RWPE1 (cell line): Measurements from ENCODE around the gene ARMC6.
A peak's percentile ranks its signal among the peaks of the same experiment; 100 is the strongest.

Source experiments
- CTCF ChIA-PET: fragments of 350-600 bp; sonication (Branson Sonifier 250); formaldehyde crosslinking; extraction: SDS; loops from one replicate; lab custom pipeline; 2021; lab: Yijun Ruan, JAX
- POLR2A ChIA-PET: fragments of 400-600 bp; formaldehyde crosslinking; extraction: SDS; loops from one replicate; lab custom pipeline; 2020; ENCODE audit warnings: antibody characterized with exemption; ENCODE audit not compliant: low non-redundant PET; lab: Yijun Ruan, JAX
- DNase-seq: peaks from one replicate; pipeline ENCODE4 v3.0.0; 2012; ENCODE audit warnings: low spot score
- H3K27ac ChIP-seq: fragments of 450-650 bp; 2 replicates; pipeline ENCODE4 v1.5.1; 2017
- TF ChIP-seq, protein P1 (sequence below): fragments of 450-650 bp; conservative IDR thresholded peaks from 2 replicates; pipeline ENCODE4 v1.5.1; 2017; ENCODE audit warnings: low read depth, mild to moderate bottlenecking

Gene ARMC6

DNA sequence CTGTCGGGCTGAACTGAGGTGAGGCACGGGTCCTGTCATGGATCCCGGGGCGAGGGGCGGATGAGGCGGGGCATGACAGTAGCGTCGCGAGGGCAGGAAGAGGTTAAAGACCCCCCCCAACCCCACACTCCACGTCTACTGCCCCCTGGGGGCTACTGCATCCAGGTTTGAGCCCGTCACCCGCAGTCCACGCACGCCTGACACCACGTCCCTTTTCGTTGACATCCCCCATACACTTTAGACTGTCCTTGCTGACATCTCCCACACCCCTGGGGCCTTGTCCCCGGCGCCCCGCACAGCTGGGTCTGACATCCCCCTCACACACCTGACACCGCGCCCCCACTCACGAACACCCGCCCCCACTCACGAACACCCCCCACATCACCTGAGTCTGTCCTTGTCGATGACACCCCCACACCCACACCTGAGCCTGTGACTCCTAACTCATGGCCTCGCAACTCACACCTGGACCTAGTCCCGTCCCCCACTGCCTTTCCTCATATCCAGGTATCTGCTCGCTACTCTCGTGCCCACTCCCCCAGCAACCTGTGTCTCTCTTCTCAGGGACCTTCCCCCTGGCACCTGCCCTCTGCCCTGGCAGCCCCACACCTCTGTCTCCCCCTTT lies 30.8 kb downstream of the ARMC6 start:
- TF ChIP-seq, protein P1, sequence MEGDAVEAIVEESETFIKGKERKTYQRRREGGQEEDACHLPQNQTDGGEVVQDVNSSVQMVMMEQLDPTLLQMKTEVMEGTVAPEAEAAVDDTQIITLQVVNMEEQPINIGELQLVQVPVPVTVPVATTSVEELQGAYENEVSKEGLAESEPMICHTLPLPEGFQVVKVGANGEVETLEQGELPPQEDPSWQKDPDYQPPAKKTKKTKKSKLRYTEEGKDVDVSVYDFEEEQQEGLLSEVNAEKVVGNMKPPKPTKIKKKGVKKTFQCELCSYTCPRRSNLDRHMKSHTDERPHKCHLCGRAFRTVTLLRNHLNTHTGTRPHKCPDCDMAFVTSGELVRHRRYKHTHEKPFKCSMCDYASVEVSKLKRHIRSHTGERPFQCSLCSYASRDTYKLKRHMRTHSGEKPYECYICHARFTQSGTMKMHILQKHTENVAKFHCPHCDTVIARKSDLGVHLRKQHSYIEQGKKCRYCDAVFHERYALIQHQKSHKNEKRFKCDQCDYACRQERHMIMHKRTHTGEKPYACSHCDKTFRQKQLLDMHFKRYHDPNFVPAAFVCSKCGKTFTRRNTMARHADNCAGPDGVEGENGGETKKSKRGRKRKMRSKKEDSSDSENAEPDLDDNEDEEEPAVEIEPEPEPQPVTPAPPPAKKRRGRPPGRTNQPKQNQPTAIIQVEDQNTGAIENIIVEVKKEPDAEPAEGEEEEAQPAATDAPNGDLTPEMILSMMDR, result no peak
- ChIA-PET CTCF (no interaction called here), POLR2A (no interaction called here)
- DNase-seq, result peak; percentile 18
- peak overlapping the region; percentile 73 for H3K27ac ChIP-seq

DNA sequence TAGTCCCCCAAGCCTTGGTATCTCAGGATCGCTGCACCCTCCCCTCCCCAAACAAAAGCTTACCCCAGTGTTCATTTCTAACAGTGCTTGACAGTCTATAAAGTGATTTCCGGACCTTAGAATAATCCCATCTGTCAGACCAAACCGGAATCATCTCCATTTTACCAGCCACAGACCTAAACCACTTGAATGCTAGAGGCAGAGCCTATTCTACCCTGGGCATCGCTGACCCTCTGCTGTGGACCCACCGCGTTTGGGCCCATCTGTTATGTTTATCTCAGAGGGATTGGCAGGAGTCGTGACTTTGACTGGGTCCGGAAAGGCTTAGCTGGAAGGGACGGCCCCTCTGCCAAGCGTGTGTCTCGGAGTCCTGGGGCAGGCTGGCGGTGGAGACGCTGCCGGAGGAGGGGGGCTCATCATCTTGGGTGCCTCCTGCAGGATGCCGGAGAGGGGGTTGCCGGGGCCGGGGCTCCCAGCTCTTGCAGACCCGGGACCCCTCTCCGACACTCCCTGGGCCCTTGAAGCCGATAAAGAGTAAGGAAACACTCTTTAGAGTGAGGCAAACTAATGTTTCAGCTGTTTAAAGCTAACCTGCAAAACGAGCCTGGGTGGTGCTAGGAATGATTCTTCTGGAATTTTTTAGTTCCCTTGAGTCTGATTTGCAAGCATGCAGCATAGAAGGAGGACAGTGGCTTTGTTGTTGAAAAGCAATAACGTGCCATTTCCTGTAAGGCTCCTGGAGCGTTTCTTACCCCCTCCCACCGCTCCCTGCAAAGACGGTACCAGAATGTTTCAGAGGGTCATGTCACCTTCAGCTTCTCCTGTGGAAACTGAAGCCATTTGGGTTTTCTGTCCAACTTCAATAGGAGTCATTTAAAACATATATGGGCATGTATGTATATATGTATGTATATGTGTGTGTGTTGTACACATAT lies 31.7 kb downstream of the ARMC6 start:
- no peak overlapping the region; the same call in 1 of the 2 replicates for H3K27ac ChIP-seq
- TF ChIP-seq, protein P1, result no peak
- POLR2A ChIA-PET, result interaction anchor here (0.5 kb wide), 1 partner anchor 243 kb away, joined by 8 read pairs; no protein-coding TSS in a partner anchor
- CTCF ChIA-PET, result no interaction called here
- DNase-seq, result peak; percentile 14

DNA sequence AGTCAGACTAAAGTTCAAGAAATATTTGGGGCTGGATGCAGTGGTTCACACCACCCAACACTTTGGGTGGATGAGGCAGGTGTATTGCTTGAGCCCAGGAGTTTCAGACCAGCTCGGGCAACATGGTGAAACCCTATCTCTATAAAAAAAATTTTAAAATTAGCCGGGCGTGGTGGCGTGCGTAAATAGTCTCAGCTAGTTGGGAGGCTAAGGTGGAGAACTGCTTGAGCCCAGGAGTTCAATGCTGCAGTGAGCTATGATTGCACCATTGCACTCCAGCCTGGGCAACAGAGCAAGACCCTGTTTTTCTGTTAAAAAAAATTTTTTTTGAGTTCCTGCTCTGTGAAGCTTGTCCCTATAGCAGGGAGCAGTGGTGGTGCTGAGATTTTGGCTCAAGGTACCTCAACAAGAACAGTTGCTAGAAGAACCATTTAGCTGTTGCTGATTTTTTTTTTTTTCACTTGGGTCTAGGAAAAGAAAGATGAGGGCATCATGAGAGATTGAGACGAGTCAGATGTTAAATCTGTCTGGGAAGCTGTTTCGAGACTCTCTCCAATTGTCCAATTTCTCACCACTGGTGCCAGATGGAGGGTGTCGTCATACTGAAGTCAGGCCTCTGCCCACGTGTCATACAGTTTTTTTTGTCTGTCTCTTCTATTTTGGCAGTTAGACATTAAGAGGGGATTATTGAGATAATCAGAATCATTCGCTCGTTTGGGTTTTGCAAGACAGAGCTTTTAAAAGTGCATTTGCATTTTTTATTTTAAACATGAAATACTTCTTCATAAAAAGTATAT lies 34.1 kb downstream of the ARMC6 start:
- ChIA-PET CTCF (no interaction called here), POLR2A (no interaction called here)
- TF ChIP-seq, protein P1, result no peak
- no peak overlapping the region for H3K27ac ChIP-seq
- no peak for DNase-seq

DNA sequence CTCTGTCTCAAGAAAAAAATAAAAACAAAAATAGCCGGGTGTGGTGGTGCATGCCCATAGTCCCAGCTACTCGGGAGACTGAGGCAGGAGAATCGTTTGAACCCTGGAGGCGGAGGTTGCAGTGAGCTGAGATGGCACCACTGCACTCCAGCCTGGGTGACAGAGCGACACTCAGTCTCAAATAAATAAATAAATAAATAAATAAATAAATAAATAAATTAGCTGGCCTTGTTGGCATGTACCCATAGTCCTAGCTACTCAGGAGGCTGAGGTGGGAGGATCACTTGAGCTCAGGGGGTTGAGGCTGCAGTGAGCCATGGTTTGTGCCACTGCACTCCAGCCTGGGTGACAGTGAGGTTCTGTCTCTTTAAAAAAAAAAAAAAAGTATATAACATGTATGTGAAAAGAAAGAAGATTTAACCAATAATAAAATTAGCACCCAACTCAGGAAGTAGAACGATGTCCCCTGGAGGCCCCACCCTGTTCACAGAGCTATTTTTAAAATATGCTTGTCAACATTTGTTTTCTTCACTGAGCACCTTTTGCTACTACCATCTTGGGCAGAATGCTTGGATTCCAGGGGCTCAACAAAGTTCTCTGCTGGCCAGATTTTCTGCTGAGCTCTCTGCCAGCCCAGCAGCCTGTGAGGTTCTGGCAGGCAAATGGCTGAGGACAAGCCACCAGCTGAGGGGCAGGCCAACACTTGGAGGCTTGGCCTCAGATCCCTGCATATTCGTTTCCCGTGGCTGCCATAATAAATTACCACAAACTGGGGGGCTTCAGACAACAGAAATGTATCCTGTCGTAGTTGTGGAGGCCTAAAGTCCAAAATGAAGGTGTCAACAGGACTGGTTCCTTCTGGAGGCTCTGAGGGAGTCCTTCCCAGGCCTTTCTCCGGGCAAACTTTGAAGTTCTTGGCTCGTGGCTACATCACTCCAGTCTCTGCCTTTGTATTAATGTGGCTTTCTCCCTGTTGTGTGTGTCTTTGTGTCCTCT lies 35.6 kb downstream of the ARMC6 start:
- DNase-seq, result no peak
- peak overlapping the region; percentile 36; the same call in 1 of the 2 replicates for H3K27ac ChIP-seq
- CTCF ChIA-PET, result interaction anchor here (0.6 to 1.2 kb wide), 2 partner anchors 14 to 92 kb away, joined by 3 to 4 read pairs; no protein-coding TSS in a partner anchor

DNA sequence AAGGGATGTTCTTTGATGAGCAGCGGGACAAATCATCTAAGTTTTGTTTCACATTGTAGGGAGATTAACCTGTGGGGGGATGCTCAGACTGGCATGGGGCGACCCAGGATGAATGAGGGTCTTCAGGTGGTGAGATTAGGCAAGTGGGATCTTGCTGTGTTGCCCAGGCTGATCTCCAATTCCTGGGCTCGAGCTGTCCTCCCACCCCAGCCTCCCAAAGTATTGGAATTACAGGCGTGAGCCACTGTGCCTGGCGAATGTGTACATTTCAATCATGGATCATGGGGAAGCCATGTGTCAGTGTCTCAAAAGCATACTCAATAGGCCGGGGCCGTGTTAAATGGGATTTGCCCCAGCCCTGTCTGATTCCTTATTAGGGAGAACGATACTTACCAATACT lies 38.5 kb downstream of the ARMC6 start:
- no peak for DNase-seq
- TF ChIP-seq, protein P1, result no peak
- no peak overlapping the region for H3K27ac ChIP-seq
- ChIA-PET POLR2A (no interaction called here), CTCF (interaction anchor here (0.6 kb wide), 1 partner anchor 10 kb away, joined by 3 read pairs; no protein-coding TSS in a partner anchor)

More for the DNA sequence above, 35.6 kb downstream of the ARMC6 start:
- POLR2A ChIA-PET, result no interaction called here
- TF ChIP-seq, protein P1, result no peak
